Stimulated activated CD4-positive, alpha-beta T cell treated with anti-CD3 and anti-CD28 coated beads, Interleukin-15, amount 100 ng/mL, for 1 hour (primary cell): Measurements from ENCODE around the gene ACOX3.
"Not testable (repeated sequence)": the region's sequence is repeated elsewhere in the genome, so short reads cannot be mapped to it uniquely, and the experiment has no call there.

Experiments used
- DNase-seq, 2 donors: peaks; one replicate each; pipeline ENCODE4 v3.0.0-alpha.2; 2020; ENCODE audit warnings: low read depth in 1 of 2, low spot score in 1 of 2

Gene ACOX3

DNA sequence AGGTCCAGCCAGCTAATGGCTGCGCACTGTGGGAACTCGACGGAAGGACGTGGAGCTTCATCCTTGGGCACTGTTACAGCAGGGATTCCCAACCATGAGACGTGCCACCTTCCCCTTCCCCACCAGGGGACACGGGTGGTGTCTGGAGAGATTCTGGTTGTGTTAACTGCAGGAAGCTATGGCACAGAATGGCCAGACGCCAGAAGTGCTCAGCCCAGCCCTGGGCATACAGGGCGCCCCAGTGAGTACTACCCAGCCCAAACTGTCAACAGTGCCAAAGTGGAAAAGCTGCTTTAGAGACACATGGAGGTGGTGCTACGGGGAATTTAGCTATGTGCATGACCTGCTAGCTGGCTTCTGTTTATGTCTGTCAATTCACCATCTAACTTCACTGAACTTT, 32.8 kb downstream of the ACOX3 start:
- DNase-seq, result no peak

- DNase-seq, result no peak
Measured at GRCh38 chr4:8407316-8407715, 33.2 kb downstream of the ACOX3 start.

DNA sequence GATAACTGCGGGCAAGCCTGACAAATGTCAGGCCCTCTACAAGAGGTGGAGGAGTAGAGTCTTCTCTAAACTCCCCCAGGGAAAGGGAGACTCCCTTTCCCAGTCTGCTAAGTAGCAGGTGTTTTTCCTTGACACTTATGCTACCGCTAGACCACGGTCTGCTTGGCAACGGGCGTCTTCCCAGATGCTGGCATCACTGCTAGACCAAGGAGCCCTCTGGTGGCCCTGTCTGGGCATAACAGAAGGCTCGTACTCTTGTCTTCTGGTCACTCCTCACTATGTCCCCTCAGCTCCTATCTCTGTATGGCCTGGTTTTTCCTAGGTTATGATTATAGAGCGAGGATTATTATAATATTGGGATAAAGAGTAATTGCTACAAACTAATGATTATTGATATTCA, 33.6 kb downstream of the ACOX3 start:
- DNase-seq, result not testable (repeated sequence)

DNA sequence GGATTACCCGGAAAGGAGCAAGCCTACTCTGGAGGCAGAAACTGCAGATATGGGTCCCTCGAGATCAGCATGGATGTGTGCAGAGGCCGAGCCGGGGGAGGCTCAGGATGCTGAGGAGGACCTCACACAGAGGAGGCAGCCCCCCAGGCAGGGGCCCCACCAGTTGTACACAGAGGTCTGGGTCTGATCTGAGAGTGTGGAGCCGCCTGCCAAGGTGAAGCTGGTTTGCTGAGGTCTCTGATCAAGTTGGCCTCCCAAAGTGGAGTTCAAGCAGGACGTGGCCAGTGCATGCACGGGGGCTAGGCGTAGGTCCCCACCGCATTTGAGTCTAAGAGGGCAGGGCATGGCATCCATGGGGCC, 35.0 kb downstream of the ACOX3 start:
- no peak for DNase-seq

DNA sequence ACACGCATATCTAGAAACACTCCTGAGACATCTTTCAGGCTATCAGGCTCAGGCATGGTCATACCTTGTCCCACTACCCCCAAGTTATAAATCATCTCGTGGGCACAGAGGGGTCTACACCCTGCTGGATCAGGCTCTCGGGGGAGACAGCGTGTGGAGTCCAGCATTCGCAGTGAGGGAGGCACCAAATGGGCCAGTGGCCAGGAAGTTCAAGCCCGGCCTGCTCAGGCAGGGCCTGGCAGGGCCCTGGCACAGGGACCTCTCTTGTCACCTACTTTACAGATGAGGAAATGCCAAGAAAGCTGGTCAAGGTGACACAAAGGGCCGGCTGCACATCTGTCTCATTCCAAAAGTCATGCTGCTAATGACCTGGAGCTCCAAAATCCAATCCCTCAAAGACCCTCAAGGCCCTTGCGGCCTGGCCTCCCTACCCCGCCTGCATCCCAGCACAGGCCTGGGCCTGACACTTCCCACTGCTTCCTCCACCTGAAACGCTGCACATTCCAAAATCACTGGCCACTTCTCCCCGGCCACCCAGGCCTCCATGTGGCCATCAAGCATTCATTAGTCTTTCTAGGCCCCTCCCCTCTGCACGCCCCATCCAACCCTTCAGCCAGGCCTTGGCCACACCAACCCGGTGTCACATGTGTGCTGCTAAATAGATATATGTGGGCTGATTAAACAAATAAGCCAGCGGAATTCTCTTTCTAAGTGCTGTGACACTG, 35.6 kb downstream of the ACOX3 start:
- DNase-seq, result no peak

DNA sequence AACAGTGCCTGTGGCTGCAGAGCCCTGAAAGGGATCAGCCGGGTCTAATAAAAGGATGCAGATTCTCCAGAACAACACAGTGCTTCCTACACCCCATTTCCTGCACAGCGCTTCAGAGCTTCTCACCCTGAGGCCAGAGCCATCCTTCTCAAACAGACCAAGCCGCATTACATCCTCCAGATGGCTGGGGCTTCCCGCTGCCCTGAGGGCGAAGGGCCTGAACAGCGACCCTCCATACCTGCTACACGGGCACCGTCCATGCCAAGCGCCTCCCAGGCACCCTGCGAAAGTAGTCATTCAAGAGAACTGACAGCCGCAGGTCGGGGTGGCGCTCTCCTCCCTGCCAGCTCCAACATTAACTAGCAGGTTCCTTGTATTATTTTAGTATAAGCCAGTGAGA, 36.5 kb downstream of the ACOX3 start:
- no peak for DNase-seq

DNA sequence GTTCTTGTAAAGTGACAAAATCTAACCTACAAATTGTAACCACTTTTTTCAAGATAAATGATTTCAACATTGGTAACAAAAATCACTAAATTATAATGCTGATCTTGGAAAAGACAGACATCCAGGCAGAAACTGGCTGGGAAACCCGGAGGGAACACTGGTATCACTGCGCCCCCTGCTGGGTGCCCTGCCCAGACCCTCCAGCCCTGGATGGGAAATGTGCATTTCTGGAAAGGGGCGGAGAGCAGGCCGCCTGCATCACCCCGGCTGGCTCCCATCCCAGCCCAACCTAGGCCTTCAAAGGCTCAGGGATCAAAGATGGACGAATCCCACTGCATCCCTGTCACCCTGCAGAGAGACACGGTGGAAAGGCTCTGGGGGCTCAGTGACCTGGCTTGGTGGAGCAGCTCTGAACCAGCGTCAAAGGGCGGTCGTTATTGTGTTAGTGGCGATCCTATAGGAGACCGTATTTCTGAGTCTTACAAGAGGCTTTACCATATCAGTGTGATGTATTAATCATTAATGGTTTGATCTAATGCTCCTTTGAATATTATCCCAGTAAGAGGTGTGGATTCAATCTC, 37.3 kb downstream of the ACOX3 start:
- peak in 1 of 2 donors; percentile 30 for DNase-seq

DNA sequence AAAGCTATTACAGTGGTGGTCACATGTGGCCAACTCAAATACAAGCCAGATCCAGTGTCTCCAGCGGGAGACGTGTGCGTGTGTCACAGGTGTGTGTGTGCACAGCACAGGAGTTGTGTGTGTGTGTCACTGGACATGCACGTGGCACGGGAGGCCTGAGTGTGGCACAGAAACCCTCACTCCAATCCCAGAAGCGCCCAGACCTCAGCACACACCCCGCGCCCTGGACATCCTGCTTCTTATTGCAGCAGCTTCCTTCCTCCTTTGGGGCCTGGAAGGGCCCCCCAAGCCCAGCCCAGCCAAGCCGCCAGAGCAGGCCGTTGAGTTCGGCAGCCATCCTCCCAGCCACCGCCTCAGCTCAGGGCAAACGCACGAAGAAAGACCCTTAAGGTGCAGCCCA, 37.9 kb downstream of the ACOX3 start:
- no peak for DNase-seq

DNA sequence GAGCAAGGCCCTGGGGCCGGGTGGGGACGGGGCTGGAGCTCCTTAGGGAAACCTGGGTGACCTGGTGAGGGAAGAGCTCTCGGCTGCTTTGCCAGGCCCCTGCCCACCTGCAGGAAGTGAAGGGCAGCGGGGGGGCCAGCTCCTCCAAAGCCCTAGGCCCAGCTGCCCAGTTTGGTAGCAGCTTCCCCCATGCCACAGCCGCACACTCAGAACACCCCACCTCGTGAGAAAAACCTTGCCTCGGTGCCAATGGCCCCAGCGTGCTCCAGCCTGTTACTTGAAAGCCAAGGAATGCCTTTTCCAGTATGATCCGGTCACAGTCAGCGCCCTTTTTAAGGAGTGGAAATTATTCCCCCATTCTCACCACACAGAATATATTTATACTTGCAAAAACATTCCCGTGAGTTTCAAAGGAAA, 38.3 kb downstream of the ACOX3 start:
- no peak for DNase-seq

DNA sequence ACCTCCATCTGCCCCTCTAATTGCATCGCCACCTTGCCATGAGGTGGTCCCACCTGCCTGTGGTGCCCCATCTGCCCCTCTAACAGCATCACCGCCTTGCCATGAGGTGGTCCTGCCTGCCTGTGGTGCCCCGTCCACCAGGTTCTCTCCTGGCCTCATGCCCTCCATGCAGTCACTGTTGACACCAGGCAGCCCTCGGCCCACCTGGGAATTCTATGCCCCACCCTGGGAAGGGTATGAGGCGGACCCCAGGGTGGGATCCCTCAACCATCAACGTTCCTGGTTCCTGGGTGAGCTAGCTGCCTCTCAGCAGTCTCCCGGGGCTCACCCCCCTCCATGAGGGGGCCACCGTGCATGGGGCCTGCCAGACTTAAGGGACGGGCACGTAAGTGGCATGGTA, 38.9 kb downstream of the ACOX3 start:
- no peak for DNase-seq

DNA sequence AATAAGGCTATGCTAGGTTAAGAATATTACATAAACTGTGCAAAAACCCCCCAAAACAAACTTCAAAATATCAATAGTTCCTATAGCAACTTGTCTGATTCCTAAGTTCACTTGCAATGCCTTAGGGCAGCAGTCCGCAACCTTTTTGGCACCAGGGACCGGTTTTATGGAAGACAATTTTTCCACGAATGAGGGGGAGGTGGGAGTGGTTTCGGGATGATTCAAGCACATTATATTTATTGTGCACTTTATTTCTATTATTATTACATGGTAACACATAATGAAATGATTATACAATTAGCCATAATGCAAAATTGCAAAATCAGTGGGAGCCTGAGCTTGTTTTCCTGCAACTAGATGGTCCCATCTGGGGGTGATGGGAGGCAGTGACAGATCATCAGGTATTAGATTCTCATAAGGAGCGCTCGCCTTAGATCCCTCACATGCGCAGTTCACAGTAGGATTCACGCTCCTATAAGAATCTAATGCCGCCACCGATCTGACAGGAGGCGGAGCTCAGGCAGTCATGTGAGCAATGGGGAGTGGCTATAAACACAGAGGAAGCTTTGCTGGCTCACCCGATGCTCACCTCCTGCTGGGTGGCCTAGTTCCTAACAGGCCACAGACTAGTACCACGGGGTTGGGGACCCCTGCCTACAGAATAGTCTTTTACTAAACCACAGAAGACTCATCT, 39.7 kb downstream of the ACOX3 start:
- no peak for DNase-seq

- DNase-seq, result no peak
Measured at GRCh38 chr4:8399298-8399697, 41.2 kb downstream of the ACOX3 start.

DNA sequence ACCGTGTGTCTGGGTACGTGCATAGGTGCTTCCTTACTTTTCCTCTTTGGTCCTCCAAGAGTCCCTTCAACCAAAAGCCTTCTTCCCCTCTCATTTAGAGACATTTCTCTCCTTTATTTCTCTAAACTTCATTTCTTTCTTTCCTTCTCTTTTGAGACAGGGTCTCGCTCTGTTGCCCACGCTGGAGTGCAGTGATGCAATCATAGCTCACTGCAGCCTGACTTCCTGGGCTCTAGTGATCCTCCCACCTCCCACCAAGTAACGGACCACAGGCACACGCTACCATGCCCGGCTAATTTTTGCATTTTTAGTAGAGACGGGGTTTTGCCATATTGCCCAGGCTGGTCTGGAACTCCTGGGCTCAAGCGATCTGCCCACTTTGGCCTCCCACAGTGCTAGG, 42.2 kb downstream of the ACOX3 start:
- DNase-seq, result no peak

DNA sequence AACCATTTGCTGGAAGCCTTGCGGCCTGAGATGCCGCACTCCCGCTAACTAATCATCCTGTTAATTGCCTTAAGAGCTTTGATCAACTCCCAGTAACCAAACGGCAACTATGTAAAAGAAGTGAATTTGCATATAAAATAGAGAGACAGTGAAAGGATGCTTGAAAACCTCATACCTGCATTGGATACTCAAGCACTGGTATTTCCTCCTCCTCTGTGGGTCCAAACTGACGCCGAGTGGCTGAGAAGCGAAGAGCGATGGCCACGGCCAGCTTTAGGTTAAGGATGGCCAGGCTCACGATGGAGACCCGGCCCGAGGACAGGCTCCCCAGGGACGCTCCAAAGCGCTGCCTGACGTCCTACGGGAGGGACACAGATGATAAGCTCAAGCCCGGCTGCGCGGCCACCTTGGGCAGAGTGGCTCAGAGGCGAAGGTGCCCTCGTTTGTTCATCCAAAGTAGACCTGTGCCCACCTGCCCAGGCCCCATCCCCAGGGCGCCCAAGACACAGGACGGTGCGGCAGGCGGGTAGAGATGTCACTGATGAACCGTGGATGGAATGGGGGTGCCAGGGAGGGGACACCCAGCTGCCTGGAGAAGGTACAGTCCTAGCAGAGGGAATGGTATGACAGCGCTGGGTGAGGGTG, 43.6 kb downstream of the ACOX3 start:
- no peak for DNase-seq

- DNase-seq, result no peak
Measured at GRCh38 chr4:8395504-8396296, 44.8 kb downstream of the ACOX3 start.

- no peak for DNase-seq
Measured at GRCh38 chr4:8394806-8395205, 45.7 kb downstream of the ACOX3 start.

DNA sequence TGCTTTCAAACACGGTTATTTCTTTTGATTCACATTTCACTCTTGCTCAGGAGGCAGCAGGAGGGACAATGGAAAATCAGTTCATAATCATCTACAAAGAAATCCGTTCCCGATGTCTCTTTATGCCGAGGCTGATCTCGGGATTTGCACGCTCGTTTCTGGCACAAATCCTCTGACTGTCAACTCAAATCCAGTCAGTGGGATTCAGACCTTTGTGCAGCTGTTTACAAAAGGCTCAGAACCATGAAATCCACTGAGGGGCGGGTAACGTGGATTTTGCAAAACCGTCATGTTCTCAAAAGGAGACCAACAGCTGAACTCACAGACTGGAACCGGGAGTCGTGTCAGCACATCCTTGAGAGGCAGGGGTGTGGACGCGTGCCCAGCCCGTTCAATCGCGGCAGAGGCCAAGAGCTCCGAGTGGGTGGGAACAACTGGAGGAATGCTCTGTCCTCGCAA, 46.4 kb downstream of the ACOX3 start:
- no peak for DNase-seq

DNA sequence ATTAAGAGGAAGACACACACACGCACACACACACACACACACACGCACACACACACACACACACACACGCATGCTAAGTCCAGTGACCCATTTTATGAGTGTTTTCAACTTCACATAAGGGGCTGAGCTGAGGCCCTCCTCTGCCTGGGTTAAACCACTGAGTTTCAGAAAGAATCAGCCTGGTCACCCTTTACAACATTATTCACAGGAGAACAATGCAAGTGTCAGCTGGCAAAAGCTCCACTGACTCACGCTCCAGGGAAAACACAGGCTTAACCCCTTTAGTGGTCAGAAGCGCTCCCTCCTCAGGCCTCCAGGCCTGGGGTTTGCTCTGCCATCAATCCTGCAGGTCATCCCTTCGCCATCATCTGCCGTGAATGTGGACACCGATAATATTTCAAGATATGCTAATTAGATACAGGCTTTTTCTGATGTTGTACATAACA, 46.9 kb downstream of the ACOX3 start:
- DNase-seq, result no peak

GRCh38 chr4:8392591-8393190, 47.8 kb downstream of the ACOX3 start:
- DNase-seq, result no peak

DNA sequence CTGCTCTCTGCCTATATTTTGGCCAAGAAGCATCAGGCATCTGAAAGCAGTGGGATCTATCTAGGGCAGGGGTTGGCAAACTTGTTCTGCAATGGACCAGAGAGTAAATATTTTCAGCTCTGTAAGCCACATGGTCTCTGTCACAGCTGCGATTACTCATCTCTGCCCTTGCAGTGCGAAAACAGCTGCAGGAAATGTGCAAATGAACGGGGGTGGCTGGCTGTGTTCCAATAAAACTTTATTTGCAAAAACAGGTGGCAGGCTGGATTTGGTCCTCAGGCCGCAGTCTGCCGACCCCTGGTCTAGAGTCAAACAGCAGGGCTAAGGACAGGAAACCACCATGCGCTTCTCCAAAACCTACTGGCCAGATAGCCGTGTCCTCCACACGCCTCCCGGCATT, 48.6 kb downstream of the ACOX3 start:
- DNase-seq, result no peak

- DNase-seq, result no peak
Measured at GRCh38 chr4:8391071-8391470, 49.5 kb downstream of the ACOX3 start.
